Smooth muscle cell (in vitro differentiated cells): ENCODE data around the gene QSOX2. TPM values are rescaled to one million over a fixed set of nuclear protein-coding genes. Genes with fewer than 3 reads are reported as not detected.

Experiments
- DNase-seq: peaks from one replicate; lab custom pipeline; 2025; ENCODE audit not compliant: unreplicated experiment; lab: John Stamatoyannopoulos, UW
- H2AFZ ChIP-seq: fragments of 200-600 bp; sonication (generic); 2 replicates; pipeline ENCODE4 v1.6.0; 2016; ENCODE audit warnings: antibody characterized with exemption, low read depth, mild to moderate bottlenecking
- H3F3A ChIP-seq: fragments of 200-600 bp; sonication (generic); 2 replicates; pipeline ENCODE4 v1.6.0; 2017; ENCODE audit warnings: antibody characterized with exemption, low read depth
- H3K27ac ChIP-seq: fragments of 200-600 bp; sonication (generic); 2 replicates; pipeline ENCODE4 v1.5.1; 2016; ENCODE audit warnings: low read depth, mild to moderate bottlenecking
- H3K27me3 ChIP-seq: fragments of 200-600 bp; sonication (generic); 2 replicates; pipeline ENCODE4 v1.6.1; 2016; ENCODE audit warnings: low read depth, mild to moderate bottlenecking
- H3K36me3 ChIP-seq: fragments of 200-600 bp; sonication (generic); 2 replicates; pipeline ENCODE4 v1.5.1; 2016; ENCODE audit warnings: low read depth
- H3K4me1 ChIP-seq: fragments of 200-600 bp; sonication (generic); 2 replicates; pipeline ENCODE4 v1.5.1; 2016; ENCODE audit warnings: low read depth
- H3K4me2 ChIP-seq: fragments of 200-600 bp; sonication (generic); 2 replicates; pipeline ENCODE4 v1.6.0; 2016; ENCODE audit warnings: mild to moderate bottlenecking
- H3K4me3 ChIP-seq: fragments of 200-600 bp; sonication (generic); 2 replicates; pipeline ENCODE4 v1.5.1; 2016; ENCODE audit warnings: mild to moderate bottlenecking
- H3K79me2 ChIP-seq: fragments of 200-600 bp; sonication (generic); 2 replicates; pipeline ENCODE4 v1.6.0; 2016; ENCODE audit warnings: low read depth, mild to moderate bottlenecking
- H3K9ac ChIP-seq: fragments of 200-600 bp; sonication (generic); 2 replicates; pipeline ENCODE4 v1.6.0; 2016; ENCODE audit warnings: low read depth
- H3K9me3 ChIP-seq: fragments of 200-600 bp; sonication (generic); replicated peaks from 2 replicates; pipeline ENCODE4 v1.5.1; 2016; ENCODE audit warnings: low read depth
- H4K20me1 ChIP-seq: fragments of 200-600 bp; sonication (generic); 2 replicates; pipeline ENCODE4 v1.6.0; 2016; ENCODE audit warnings: low read depth
- WGBS: methylation state at CpG from one replicate; pipeline ENCODE4 v1.1.7; 2016; ENCODE audit warnings: low lambda C conversion rate; 5-methylcytosine and 5-hydroxymethylcytosine counted together
- polyA plus RNA-seq: library from polyadenylated mRNA; unstranded; fragments of >200 nt; fragmentation: Nextera tagmentation; extraction: Ambion mirVana; gene quantifications from 2 replicates; pipeline ENCODE4 v1.2.1, GENCODE V29; 2016
- total RNA-seq: library from RNA; depleted of rRNA; stranded (reverse); fragments of >200 nt; gene quantifications from 2 replicates; pipeline ENCODE4 v1.2.3, GENCODE V29; 2014
- TF ChIP-seq, protein P1 (sequence below): fragments of 200-600 bp; sonication (generic); IDR thresholded peaks from 2 replicates; pipeline ENCODE4 v1.5.1; 2017; ENCODE audit warnings: borderline replicate concordance, mild to moderate bottlenecking, antibody characterized with exemption; ENCODE audit not compliant: insufficient read depth, poor library complexity, severe bottlenecking

Gene QSOX2
- total and polyA plus RNA-seq, 2 experiments from 2014 or later: 1.9 to 8.7 TPM

DNA sequence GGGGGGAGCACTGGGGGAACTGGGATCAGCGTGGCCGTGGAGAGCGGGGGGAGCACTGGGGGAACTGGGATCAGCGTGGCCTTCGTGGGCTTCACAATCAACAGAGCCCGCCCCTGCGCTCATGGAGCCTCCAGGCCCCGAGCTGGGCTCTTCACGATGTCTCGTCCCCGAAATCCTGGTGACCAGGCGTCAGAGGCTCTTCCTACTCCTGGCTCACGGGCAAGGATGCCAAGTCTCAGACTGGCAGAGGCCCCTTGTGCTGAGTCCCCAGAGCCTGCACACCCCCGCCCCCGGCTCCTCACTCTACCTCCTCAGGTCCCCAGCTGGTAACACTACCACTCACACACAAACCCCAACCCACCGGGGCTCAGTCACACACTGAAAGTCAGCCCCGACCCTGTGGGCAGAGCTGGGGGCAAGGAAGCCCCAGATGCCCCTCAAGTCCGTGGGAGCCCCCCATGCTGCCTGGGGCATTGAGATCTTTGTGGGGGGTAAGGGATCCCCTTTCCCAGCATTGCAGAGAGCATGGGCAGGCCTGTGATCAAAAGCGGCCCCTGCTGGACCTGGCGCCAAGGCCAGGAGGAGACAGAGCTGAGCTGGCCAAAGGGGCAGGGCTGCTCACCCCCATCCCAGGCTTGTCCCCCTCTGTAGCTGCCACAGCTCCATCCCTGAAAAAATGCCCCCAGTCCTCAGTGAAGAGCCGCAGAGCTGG, 67.4 kb downstream of the QSOX2 start:
- no peak overlapping the region for H3K4me2 ChIP-seq
- H4K20me1 ChIP-seq: no peaks in the 10 kb centered on the region
- H3K9ac ChIP-seq: no peak overlapping the region
- H2AFZ ChIP-seq: no peak overlapping the region
- H3K4me3 ChIP-seq: no peak overlapping the region
- H3K27me3 ChIP-seq: no peaks in the 10 kb centered on the region
- WGBS: 88% methylated on average over 13 of the region's 21 CpGs
- no peaks in the 10 kb centered on the region for H3K36me3 ChIP-seq
- peaks cover 21% of the 10 kb centered on the region for H3K4me1 ChIP-seq
- no peaks in the 10 kb centered on the region for H3K9me3 ChIP-seq
- no peak for DNase-seq
- TF ChIP-seq, protein P1, sequence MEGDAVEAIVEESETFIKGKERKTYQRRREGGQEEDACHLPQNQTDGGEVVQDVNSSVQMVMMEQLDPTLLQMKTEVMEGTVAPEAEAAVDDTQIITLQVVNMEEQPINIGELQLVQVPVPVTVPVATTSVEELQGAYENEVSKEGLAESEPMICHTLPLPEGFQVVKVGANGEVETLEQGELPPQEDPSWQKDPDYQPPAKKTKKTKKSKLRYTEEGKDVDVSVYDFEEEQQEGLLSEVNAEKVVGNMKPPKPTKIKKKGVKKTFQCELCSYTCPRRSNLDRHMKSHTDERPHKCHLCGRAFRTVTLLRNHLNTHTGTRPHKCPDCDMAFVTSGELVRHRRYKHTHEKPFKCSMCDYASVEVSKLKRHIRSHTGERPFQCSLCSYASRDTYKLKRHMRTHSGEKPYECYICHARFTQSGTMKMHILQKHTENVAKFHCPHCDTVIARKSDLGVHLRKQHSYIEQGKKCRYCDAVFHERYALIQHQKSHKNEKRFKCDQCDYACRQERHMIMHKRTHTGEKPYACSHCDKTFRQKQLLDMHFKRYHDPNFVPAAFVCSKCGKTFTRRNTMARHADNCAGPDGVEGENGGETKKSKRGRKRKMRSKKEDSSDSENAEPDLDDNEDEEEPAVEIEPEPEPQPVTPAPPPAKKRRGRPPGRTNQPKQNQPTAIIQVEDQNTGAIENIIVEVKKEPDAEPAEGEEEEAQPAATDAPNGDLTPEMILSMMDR: no peak
- no peak overlapping the region for H3K27ac ChIP-seq
- H3F3A ChIP-seq: no peaks in the 10 kb centered on the region
- H3K79me2 ChIP-seq: no peaks in the 10 kb centered on the region

DNA sequence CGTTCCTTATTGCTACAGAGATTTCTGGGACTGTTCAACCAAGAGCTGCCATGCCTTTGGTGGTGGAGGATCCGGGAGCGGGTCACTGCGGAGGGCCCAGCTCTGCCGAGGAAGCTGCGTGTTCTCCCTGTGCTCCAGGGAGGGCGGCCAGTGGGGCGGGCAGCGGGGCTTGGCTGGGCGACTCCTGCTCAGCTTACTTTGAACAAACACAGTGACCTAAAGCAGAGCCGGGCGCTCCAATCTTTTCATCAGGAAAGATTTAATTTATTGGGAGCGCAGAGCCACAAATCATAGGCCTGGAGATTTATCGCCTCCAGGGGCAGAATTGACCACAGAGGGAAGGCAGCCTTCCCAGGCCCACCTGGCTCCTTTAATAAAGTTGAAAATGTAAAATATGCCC, 68.4 kb downstream of the QSOX2 start:
- Histone ChIP-seq H3K27me3 (no peaks in the 10 kb centered on the region), H3K9me3 (no peaks in the 10 kb centered on the region), H2AFZ (no peak overlapping the region), H3K27ac (no peak overlapping the region), H3F3A (no peaks in the 10 kb centered on the region), H3K36me3 (no peaks in the 10 kb centered on the region), H4K20me1 (no peaks in the 10 kb centered on the region), H3K4me2 (no peak overlapping the region), H3K4me3 (no peak overlapping the region), H3K4me1 (peaks cover 21% of the 10 kb centered on the region), H3K9ac (no peak overlapping the region), H3K79me2 (no peaks in the 10 kb centered on the region)
- WGBS: 92% methylated on average over 13 of the region's 14 CpGs
- DNase-seq: no peak
- TF ChIP-seq, protein P1: no peak

DNA sequence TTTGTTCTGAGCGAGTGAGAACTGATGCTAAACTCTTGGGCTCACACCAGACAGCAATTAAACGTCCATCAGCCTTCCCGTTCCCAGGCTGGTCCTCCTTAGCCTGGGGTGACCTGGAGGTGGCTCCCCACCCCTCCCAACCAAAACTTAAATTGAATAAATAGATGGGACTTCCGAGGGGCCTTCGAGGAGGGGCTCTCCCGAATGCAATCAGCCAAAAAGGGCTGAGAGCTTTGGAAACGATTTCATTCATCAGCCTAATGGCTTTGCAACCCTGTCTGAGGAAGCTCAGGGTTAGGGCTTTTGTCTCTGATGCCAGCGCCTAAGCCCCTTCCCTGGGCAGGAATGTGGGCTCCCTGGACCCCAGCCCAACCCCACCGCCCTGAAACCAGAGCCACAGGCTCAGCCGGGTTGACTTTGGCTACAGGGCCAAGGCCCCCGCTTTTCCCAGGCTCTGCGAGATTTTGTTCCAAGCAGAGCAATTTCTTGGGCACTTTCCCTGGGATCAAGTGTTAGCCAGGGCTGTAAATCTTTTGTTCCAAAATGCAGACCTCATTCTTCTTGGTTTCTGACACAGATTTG, 69.9 kb downstream of the QSOX2 start:
- Histone ChIP-seq H3K27ac (no peak overlapping the region), H4K20me1 (no peaks in the 10 kb centered on the region), H3K27me3 (no peaks in the 10 kb centered on the region), H3K79me2 (no peaks in the 10 kb centered on the region), H3K4me3 (no peak overlapping the region), H3F3A (no peaks in the 10 kb centered on the region), H3K36me3 (no peaks in the 10 kb centered on the region), H3K4me1 (peaks cover 30% of the 10 kb centered on the region), H3K4me2 (no peak overlapping the region), H3K9ac (no peak overlapping the region), H3K9me3 (no peaks in the 10 kb centered on the region), H2AFZ (no peak overlapping the region)
- no peak for DNase-seq
- TF ChIP-seq, protein P1: no peak
- 81% methylated on average over 12 of the region's 12 CpGs for WGBS
